ENCODE results near the gene KPNA2.

KPNA2 gene

DNA sequence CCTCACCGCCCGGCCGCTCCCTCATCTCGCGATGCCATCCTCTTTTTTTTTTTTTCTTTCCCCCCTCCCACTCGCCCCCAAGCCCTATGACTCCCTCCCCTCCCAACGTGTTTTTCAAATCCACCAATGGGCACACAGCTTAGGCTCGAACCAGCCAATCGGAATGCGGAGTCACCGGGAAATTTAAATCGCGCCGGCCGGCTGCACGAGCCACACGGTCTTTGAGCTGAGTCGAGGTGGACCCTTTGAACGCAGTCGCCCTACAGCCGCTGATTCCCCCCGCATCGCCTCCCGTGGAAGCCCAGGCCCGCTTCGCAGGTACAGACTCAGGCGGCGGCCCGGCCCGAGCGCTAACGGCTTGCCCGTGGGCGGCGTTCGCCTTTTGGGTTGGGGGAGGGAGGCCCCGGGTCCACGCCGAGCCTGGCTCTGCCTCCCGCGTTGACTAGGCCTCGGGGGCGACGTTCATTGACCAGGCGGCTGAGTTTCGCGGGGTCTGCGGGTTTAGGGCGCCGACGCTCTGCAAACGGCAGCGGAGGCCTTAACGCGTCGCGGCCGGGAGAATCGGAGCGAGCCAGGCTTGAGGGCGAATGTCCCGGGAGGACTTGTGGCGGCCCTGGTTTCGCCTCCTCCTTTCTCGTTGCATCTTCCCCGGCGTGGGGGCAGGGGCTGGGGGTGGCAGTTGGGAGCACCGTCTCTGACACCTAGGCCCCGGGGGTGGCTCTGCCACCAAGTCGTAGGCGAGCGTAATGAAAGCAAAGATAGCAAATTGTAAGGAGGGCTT is at the start of gene KPNA2:
Gene KPNA2 (plus strand): TSS at position 213 of the 781 bp plus-strand sequence. CDS start 1,398 bp downstream, outside the sequence.
- Histone ChIP-seq H3K9me3 (ENCODE audit: insufficient read depth, low read length, severe bottlenecking) (no peaks in the 10 kb centered on the region), H2AFZ (ENCODE audit: low read depth, low read length) (peak within 1 kb of the TSS; percentile 82), H3K36me3 (ENCODE audit: insufficient read depth, low read length) (peaks cover 44% of the 10 kb centered on the region), H3K4me2 (ENCODE audit: insufficient read depth, low read length) (peak within 1 kb of the TSS; percentile 73), H3K9ac (ENCODE audit: low read depth, low read length) (peak within 1 kb of the TSS; percentile 94), H3K27me3 (ENCODE audit: insufficient read depth, low read length, poor library complexity) (no peaks in the 10 kb centered on the region), H3K27ac (ENCODE audit: low read length) (peak within 1 kb of the TSS; percentile 96), H4K20me1 (ENCODE audit: insufficient read depth, low read length) (peaks cover 31% of the 10 kb centered on the region; the same call in 1 of the 2 replicates), H3K4me3 (ENCODE audit: low read depth in 1 of 2, low read length in 2 of 2) (peak within 1 kb of the TSS; percentile 55 to 78), H3K4me1 (ENCODE audit: insufficient read depth, low read length) (peaks cover 46% of the 10 kb centered on the region), H3K79me2 (ENCODE audit: insufficient read depth, low read length) (peaks cover 48% of the 10 kb centered on the region)
- DNase-seq (peak; percentile 96), ATAC-seq (ENCODE audit: insufficient read depth, low read depth) (peak; percentile 90)
- TF ChIP-seq EZH2 (IDR thresholded peaks at IDR 0.05; ENCODE audit: borderline replicate concordance, low read depth, low read length, severe bottlenecking) = no peak
- TF ChIP-seq, protein P1, sequence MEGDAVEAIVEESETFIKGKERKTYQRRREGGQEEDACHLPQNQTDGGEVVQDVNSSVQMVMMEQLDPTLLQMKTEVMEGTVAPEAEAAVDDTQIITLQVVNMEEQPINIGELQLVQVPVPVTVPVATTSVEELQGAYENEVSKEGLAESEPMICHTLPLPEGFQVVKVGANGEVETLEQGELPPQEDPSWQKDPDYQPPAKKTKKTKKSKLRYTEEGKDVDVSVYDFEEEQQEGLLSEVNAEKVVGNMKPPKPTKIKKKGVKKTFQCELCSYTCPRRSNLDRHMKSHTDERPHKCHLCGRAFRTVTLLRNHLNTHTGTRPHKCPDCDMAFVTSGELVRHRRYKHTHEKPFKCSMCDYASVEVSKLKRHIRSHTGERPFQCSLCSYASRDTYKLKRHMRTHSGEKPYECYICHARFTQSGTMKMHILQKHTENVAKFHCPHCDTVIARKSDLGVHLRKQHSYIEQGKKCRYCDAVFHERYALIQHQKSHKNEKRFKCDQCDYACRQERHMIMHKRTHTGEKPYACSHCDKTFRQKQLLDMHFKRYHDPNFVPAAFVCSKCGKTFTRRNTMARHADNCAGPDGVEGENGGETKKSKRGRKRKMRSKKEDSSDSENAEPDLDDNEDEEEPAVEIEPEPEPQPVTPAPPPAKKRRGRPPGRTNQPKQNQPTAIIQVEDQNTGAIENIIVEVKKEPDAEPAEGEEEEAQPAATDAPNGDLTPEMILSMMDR (IDR thresholded peaks at IDR 0.05; ENCODE audit: borderline replicate concordance, extremely low read depth, low read length, poor library complexity, severe bottlenecking) = no peak

DNA sequence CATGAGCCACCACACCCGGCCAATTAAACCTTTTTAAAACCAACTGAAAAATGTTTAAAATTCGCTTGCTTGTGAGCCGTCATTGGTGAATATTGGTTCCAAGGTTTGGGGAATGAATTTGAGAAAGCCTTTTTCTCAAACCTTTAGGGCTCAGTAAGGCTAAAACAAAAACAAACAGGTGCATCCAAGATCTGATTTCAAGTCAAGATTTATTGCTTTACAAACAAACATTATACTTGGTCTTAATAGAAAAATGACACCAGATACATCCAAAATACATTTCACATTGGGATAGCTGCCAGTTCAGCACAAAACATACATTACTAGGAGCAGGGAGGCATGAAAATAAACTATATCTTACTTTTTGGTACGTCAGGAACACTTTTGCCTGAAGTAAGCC is 44.6 kb upstream of the KPNA2 start:
- Histone ChIP-seq H3K4me2 (ENCODE audit: insufficient read depth, low read length) (no peak overlapping the region), H3K27ac (ENCODE audit: low read length) (no peak overlapping the region), H2AFZ (ENCODE audit: low read depth, low read length) (no peak overlapping the region), H4K20me1 (ENCODE audit: insufficient read depth, low read length) (no peaks in the 10 kb centered on the region), H3K9ac (ENCODE audit: low read depth, low read length) (no peak overlapping the region), H3K79me2 (ENCODE audit: insufficient read depth, low read length) (no peaks in the 10 kb centered on the region), H3K4me1 (ENCODE audit: insufficient read depth, low read length) (peaks cover 29% of the 10 kb centered on the region), H3K27me3 (ENCODE audit: insufficient read depth, low read length, poor library complexity) (peaks cover 20% of the 10 kb centered on the region), H3K9me3 (ENCODE audit: insufficient read depth, low read length, severe bottlenecking) (no peaks in the 10 kb centered on the region), H3K36me3 (ENCODE audit: insufficient read depth, low read length) (no peaks in the 10 kb centered on the region), H3K4me3 (ENCODE audit: low read depth in 1 of 2, low read length in 2 of 2) (no peak overlapping the region)
- TF ChIP-seq, protein P1 (IDR thresholded peaks at IDR 0.05; ENCODE audit: borderline replicate concordance, extremely low read depth, low read length, poor library complexity, severe bottlenecking) = no peak
- no peak for TF ChIP-seq EZH2 (IDR thresholded peaks at IDR 0.05; ENCODE audit: borderline replicate concordance, low read depth, low read length, severe bottlenecking)
- DNase-seq = no peak
- ATAC-seq (ENCODE audit: insufficient read depth, low read depth) = no peak

DNA sequence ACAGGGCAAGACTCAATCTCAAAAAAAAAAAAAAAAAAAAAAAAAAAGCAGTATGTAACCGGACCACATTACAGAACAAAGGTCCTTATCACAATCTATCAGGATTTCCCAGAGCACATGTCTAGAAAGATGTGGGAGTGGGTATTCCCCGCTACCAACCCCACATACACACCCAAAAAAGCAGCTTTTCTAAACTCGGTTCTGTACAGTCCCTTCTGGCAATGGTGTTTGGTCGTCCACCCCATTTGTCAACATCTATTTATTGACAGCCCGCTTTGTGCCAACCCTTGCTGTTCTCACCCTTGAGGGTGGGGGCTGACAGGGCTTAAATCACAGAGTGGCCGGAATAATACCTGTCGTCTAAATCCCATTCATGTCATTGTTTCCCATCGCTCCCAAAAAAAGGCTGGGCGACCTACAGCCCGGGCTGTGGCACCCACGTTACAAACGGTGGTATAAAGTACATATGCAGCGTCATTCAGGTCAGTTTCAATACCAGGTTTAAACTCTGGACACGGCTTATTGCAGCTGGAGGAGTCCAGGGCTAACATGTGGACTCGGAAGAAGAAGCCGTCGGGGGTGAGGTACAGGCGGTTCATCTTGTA is 42.9 kb upstream of the KPNA2 start:
- Histone ChIP-seq H3K9me3 (ENCODE audit: insufficient read depth, low read length, severe bottlenecking) (no peaks in the 10 kb centered on the region), H3K4me3 (ENCODE audit: low read depth in 1 of 2, low read length in 2 of 2) (peak overlapping the region; percentile 38 to 74; a peak in 3 of 4 replicates), H3K79me2 (ENCODE audit: insufficient read depth, low read length) (no peaks in the 10 kb centered on the region), H3K4me2 (ENCODE audit: insufficient read depth, low read length) (peak overlapping the region; percentile 69), H3K4me1 (ENCODE audit: insufficient read depth, low read length) (peaks cover 33% of the 10 kb centered on the region), H3K27me3 (ENCODE audit: insufficient read depth, low read length, poor library complexity) (peaks cover 30% of the 10 kb centered on the region), H3K36me3 (ENCODE audit: insufficient read depth, low read length) (no peaks in the 10 kb centered on the region), H3K27ac (ENCODE audit: low read length) (no peak overlapping the region), H2AFZ (ENCODE audit: low read depth, low read length) (peak overlapping the region; percentile 79), H3K9ac (ENCODE audit: low read depth, low read length) (peak overlapping the region; percentile 81), H4K20me1 (ENCODE audit: insufficient read depth, low read length) (no peaks in the 10 kb centered on the region)
- TF ChIP-seq, protein P1 (IDR thresholded peaks at IDR 0.05; ENCODE audit: borderline replicate concordance, extremely low read depth, low read length, poor library complexity, severe bottlenecking) = no peak
- no peak for TF ChIP-seq EZH2 (IDR thresholded peaks at IDR 0.05; ENCODE audit: borderline replicate concordance, low read depth, low read length, severe bottlenecking)
- no peak for ATAC-seq (ENCODE audit: insufficient read depth, low read depth)
- no peak for DNase-seq
